Stimulated activated CD8-positive, alpha-beta memory T cell treated with anti-CD3 and anti-CD28 coated beads, Interleukin-15, amount 100 ng/mL, for 1 hour (primary cell): Measurements from ENCODE around the gene ARFGAP2.

Experiments used
- DNase-seq: peaks from one replicate; pipeline ENCODE4 v3.0.0-alpha.2; 2020; ENCODE audit warnings: low read depth

ARFGAP2 gene

GRCh38 chr11:47171061-47171838 is 5.4 kb downstream of the ARFGAP2 start:
- no peak for DNase-seq

DNA sequence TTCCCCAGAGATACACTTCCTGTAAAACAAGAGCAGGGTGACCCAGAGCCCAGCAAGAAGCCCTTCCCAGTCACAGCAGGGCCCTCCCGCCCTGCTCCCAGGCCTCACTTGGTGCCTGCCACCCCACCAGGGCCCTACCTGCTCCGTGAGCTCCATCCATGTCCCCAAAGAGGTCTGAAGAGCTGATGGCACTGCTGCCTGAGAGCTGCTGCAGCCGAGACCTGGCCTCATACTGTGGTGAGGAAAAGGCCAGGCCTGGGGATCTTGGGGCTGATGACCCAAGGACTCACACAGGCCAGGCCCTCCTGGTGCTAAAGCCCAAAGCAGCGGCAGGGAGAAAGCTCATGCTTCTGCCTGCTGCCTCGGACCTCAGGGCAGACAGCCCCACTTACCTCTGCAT is 10.3 kb downstream of the ARFGAP2 start:
- DNase-seq, result no peak

- no peak for DNase-seq
Observed at GRCh38 chr11:47165253-47165840, 11.3 kb downstream of the ARFGAP2 start.

GRCh38 chr11:47164321-47164720 is 12.4 kb downstream of the ARFGAP2 start:
- no peak for DNase-seq

GRCh38 chr11:47163898-47164297 is 12.8 kb downstream of the ARFGAP2 start:
- DNase-seq, result no peak

DNA sequence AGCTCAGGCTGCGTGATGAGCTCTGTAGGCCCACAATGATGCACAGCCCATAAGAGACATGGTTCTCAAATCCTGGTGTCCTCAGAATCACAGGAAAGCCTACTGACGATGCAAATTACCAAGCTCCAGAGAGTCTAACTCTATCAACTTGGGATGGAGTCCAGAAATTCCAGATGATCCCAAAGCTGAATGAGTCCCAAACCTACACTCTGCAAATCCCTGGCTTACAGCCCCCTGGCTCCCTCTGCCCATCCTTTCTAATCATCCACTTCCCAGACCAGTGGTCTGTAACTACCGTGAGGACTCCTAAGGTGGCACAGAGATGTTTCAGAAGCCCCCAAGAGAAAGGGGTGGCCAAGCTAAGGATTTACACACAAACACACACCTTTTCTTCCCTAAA is 13.5 kb downstream of the ARFGAP2 start:
- DNase-seq, result no peak

DNA sequence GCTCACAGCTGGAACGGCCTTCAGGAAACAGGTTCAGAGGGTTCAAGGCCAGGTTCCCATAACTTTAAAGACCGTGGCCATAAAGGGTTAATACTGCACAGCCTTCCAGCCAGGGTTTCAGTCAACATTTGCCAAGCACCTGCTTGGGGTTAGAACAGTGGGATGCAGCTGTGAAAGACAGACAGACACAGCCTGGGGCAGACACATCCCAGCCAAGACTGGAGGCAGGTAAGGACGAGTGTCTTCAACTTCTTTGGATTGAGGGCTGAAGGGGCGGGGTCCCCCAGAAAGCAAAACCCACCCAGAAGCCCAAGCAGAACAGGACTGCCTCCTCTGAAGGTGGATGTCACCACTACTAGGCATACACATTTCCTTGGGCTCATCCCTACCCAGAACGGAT is 14.3 kb downstream of the ARFGAP2 start:
- DNase-seq, result no peak

DNA sequence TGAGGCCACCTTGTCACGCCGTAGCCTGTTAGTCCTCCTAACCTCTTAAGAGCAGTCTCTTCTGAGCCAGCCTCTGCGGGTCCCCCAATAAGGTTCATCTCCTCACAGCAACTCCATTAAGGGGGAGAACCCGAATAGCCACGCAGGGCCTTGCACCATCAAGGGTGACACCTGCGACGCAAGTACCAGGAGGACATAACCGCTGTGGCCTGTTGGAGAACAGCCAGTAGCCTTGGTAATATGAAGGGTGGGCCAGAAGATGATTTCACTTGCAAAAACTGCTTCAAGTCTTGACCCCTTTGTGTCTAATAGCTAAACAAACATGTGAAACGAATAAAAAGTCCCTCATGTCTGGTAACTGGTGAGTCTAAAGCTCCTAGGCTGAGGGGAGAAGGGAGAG is 14.8 kb downstream of the ARFGAP2 start:
- DNase-seq, result no peak

DNA sequence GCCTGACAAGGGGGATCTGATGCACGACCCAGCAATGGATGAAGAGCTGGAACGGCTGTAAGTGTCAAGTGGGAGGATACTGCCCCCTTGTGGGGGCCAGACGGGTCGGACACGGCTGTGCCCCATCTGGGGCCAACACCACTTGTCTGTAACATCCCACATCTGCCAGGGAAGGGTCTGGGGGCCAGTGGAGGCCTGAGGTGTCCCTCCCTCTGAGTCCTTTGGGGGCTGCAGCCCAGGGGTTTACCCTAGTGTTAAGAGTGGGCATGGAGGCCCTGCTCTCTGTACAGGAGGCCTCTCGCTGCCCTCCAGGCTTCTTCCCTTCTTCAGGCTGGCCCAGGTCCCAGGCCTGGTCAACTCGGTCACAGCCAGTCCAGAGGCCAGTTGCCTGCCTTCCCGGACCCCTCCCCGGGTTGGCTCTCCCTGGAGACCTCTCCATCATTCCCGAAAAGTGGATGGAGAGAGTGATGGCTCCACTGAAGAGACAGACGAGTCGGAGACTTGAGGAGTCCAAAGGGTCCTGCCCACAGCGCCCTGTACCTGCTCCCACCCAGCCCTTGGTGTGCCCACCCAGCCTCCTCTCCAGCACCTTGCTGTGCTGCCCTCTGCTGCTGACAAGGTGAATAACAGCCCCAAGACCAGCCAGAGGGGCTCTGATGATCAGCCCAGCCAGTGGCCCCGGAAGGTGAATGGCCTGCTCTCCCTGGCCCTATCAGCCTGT is 15.4 kb downstream of the ARFGAP2 start:
- DNase-seq, result peak; percentile 20

- no peak for DNase-seq
Observed at GRCh38 chr11:47160753-47161133, 15.9 kb downstream of the ARFGAP2 start.

DNA sequence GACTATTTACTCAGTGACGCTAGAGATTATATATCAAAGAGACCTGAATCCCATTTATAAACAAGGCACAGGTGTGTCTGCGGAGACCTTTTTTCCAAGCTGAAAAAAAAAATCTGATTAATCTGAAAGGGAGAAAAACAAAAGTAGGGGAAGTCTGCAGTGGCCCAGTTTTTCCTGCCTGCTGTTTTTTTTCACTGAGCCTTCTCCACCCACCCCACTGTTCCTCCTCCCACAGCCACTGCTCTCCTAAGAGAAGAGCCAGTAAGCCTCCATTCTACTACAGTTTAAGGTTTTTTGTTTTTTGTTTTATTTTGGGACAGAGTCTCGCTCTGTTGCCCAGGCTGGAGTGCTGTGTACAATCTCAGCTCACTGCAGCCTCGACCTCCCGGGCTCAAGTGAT is 18.4 kb downstream of the ARFGAP2 start:
- DNase-seq, result no peak

- DNase-seq, result no peak
Observed at GRCh38 chr11:47157805-47158204, 18.9 kb downstream of the ARFGAP2 start.

- DNase-seq, result no peak
Observed at GRCh38 chr11:47156951-47157350, 19.7 kb downstream of the ARFGAP2 start.

- DNase-seq, result no peak
Observed at GRCh38 chr11:47156333-47156732, 20.3 kb downstream of the ARFGAP2 start.

DNA sequence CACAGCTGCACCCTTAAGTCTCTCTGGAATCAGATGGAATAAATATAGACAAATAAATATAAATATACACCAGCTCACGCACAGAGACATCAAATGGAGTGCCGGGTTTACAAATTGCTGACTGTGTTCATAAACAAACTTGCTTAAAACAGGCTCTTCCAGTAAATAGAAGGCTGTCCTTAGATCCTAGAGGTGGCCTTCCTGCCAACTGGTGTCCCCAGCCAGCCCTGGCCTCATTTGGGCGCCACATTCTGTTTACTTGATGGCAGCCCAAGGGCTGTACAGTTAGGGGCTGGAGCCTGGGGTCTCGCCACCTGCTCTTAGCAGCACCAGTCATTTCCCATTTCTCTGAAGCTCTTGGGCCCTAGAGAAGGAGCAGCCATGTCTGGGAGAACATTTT is 20.8 kb downstream of the ARFGAP2 start:
- no peak for DNase-seq

DNA sequence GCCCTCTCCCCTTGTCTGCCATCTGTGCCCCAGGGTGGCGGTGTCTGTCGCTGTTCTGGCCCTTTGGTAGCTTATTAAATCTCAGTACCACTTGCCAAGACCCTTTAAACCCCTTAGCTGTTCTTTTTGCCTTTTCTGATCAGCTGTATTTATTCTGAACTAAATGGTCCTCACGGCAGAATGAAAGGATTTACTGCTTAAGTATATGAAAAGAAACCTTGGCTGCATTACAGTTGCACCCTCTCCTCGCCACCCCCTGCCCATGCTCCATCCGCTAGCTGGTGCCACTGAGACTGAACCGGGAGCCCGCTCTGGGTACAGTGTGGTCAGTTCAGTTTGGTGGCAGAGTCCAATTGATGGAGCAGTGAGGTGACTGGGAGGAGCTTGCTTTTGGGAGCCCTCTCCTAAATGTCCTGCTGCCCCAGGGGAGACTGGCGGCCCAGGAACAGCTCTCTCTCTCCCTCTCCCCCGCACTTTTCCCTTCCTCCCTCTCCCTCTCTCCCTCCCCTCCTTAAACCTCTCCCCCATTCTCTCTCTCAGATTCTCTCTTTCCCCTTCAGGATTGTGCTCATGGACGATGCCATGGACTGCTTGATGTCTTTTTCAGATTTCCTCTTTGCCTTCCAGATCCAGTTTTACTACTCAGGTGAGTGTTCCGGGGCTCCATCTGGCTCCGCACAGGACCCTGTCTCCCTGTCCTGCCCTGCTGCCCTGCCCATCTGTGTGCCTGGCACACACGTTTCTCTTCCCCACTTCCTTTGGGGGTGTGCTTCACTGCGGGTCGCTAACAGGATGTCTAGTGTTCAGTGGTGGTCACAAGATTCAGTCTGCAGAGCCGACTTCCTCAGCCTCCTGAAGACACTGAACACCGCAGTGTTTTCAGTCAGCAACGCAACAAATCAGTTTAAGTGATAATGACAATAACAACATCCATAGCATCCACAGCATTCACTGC is 21.8 kb downstream of the ARFGAP2 start:
- no peak for DNase-seq

DNA sequence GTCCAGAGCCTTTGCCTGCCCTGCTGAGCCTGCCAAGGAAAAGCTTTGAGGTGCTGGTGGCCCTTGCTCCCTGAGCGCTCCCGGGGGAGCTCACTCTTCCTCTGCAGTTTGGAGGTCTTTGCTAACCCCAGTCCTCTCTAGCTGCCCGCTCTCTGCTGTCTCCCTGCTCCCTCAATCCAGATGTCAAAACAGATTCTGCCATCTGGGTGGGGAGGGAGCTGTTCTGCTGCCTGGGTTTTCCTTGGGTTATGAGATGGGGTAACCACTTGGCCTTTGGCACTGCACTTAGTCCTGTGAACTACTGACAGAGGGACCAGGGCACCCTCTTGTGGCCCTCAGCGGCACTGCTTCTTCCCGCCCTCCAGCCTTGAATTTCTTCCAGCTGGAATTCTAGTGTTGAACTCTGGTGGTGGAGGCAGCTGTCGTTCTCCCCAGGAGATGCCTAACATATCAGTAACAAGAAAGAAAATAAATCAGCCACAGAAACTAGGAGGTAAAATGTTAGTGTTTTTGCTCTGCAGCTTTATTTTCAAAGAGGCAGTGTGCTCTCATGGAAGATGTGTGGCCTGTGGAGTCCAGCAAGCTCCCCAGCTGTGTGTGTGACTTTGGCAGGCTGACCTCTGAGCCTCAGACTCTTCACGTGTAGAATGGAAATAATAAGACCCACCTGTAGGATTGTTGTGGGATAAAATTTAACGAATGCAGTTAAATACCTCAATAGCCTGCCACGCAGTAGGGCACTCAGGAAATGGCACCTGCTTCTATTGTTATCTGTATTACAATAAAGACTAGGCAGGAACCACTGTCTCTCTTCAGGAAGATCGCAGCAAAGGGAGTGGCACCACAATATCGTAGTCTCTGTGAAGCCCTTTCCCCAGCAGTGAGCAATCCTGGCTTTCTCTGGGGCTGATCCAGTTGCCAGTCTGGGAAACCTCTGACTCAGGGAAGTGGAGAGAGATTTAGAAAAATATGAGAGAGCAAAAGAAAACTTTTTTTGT is 23.4 kb downstream of the ARFGAP2 start:
- peak; percentile 13 for DNase-seq

DNA sequence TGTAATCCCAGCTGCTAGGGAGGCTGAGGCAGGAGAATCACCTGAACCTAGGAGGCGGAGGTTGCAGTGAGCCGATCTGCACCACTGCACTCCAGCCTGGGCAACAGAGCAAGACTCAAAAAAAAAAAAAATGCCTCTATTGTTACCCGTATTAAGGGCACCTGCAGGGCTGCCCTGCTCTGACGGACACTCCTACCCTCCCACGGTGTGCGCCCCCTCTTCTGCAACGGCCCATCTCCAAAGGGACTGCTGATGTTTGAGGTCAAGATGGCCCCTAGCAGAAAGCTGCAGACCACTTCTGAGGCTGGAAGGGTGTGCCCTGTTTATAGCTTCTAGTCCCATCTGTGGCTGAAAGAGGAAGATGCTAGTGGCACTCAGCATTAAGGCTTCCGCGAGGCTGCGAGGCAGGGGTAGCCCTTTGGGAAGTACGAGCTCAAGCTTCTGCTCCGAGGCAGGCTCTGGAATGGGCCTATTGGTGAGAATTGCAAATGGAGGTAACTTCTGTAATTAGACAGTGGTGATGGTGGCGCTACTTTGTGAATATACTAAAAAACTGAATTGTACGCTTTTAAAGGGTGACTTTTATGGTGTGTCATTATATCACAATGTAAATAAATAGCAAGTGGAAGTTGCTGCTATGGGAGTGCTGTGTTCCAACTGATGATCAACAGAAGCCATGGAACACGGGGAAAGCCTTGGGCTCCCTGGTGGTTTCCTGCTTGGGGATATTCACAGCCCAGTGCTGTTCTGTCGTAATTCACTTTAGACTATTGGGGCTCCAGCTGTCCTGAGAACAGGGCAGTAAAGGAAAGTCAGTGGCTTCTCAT is 24.3 kb downstream of the ARFGAP2 start:
- DNase-seq, result no peak

- DNase-seq, result no peak
Observed at GRCh38 chr11:47149782-47150181, 26.9 kb downstream of the ARFGAP2 start.
